Measurements from ENCODE around the gene ARHGAP1. TPM values are rescaled to one million over a fixed set of nuclear protein-coding genes. Genes with fewer than 3 reads are reported as not detected.

ARHGAP1 gene
- total RNA-seq, 1 experiment from 2014 or later: 43.5 TPM

DNA sequence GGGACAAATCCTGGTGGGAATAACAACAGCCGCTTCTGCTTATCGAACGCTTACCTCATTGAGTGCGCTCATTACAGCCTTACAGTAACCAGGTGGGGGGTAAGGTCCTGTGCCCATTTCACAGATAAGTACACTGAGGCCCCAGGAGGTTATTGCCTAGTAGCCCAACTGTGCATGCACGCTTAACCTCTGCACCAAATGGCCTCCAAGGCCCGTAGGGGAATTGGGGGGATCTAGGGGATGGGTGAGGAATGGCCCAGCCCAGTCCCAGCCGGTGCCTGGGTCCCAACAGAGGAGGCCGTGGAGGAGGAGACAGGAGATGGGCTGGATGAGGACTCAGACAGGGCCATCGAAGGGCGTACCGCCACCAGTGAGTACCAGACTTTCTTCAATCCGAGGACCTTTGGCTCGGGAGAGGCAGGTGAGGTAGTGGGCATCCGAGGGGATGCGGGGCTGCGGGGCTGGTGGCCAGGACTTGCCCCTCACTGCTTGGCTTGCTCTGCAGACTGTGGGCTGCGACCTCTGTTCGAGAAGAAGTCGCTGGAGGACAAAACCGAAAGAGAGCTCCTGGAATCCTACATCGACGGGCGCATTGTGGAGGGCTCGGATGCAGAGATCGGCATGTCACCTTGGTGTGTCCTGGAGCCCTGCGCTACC lies 25.9 kb upstream of the ARHGAP1 start:
- Histone ChIP-seq H3K4me1 (ENCODE audit: control insufficient read depth, insufficient read depth, low read length) (no peaks in the 10 kb centered on the region; the same call in 1 of the 2 replicates), H3K27ac (ENCODE audit: low read length) (no peak overlapping the region), H3K4me3 (ENCODE audit: low read depth in 2 of 2, low read length in 2 of 2) (no peak overlapping the region), H3K9me3 (ENCODE audit: control insufficient read depth, insufficient read depth, low read depth, low read length) (no peaks in the 10 kb centered on the region), H3K36me3 (ENCODE audit: control insufficient read depth, insufficient read depth, low read length) (no peaks in the 10 kb centered on the region), H3K27me3 (ENCODE audit: control insufficient read depth, insufficient read depth, low read length) (no peaks in the 10 kb centered on the region)
- CTCF ChIA-PET: no interaction called here
- DNase-seq (ENCODE audit: low read depth, low spot score) (no peak), ATAC-seq (no peak)
- intact Hi-C loops (cut with micrococcal nuclease; ENCODE audit: unreplicated experiment): no loop called here
- TF ChIP-seq, protein P1, sequence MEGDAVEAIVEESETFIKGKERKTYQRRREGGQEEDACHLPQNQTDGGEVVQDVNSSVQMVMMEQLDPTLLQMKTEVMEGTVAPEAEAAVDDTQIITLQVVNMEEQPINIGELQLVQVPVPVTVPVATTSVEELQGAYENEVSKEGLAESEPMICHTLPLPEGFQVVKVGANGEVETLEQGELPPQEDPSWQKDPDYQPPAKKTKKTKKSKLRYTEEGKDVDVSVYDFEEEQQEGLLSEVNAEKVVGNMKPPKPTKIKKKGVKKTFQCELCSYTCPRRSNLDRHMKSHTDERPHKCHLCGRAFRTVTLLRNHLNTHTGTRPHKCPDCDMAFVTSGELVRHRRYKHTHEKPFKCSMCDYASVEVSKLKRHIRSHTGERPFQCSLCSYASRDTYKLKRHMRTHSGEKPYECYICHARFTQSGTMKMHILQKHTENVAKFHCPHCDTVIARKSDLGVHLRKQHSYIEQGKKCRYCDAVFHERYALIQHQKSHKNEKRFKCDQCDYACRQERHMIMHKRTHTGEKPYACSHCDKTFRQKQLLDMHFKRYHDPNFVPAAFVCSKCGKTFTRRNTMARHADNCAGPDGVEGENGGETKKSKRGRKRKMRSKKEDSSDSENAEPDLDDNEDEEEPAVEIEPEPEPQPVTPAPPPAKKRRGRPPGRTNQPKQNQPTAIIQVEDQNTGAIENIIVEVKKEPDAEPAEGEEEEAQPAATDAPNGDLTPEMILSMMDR (IDR thresholded peaks at IDR 0.05): no peak
- TF ChIP-seq, protein P2, sequence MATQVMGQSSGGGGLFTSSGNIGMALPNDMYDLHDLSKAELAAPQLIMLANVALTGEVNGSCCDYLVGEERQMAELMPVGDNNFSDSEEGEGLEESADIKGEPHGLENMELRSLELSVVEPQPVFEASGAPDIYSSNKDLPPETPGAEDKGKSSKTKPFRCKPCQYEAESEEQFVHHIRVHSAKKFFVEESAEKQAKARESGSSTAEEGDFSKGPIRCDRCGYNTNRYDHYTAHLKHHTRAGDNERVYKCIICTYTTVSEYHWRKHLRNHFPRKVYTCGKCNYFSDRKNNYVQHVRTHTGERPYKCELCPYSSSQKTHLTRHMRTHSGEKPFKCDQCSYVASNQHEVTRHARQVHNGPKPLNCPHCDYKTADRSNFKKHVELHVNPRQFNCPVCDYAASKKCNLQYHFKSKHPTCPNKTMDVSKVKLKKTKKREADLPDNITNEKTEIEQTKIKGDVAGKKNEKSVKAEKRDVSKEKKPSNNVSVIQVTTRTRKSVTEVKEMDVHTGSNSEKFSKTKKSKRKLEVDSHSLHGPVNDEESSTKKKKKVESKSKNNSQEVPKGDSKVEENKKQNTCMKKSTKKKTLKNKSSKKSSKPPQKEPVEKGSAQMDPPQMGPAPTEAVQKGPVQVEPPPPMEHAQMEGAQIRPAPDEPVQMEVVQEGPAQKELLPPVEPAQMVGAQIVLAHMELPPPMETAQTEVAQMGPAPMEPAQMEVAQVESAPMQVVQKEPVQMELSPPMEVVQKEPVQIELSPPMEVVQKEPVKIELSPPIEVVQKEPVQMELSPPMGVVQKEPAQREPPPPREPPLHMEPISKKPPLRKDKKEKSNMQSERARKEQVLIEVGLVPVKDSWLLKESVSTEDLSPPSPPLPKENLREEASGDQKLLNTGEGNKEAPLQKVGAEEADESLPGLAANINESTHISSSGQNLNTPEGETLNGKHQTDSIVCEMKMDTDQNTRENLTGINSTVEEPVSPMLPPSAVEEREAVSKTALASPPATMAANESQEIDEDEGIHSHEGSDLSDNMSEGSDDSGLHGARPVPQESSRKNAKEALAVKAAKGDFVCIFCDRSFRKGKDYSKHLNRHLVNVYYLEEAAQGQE (IDR thresholded peaks at IDR 0.05; ENCODE audit: insufficient read depth in 1 of 2, low read depth in 2 of 2, low read length in 1 of 2): no peak
- TF ChIP-seq POLR2AphosphoS5 (IDR thresholded peaks at IDR 0.05; ENCODE audit: low read depth, low read length) (no peak), TCF7L2 (IDR thresholded peaks at IDR 0.05; ENCODE audit: low read depth, low read length) (no peak), SIN3A (IDR thresholded peaks at IDR 0.05; ENCODE audit: borderline replicate concordance, insufficient read depth, low read depth, low read length) (no peak)
- BruUV-seq (replicated peaks): no TSS peak
- POLR2A ChIA-PET: no interaction called here
- in situ Hi-C loops (cut with HindIII; ENCODE audit: low pct_unique_long_range_greater_than_20kb, low sequenced_read_pairs): no loop called here

DNA sequence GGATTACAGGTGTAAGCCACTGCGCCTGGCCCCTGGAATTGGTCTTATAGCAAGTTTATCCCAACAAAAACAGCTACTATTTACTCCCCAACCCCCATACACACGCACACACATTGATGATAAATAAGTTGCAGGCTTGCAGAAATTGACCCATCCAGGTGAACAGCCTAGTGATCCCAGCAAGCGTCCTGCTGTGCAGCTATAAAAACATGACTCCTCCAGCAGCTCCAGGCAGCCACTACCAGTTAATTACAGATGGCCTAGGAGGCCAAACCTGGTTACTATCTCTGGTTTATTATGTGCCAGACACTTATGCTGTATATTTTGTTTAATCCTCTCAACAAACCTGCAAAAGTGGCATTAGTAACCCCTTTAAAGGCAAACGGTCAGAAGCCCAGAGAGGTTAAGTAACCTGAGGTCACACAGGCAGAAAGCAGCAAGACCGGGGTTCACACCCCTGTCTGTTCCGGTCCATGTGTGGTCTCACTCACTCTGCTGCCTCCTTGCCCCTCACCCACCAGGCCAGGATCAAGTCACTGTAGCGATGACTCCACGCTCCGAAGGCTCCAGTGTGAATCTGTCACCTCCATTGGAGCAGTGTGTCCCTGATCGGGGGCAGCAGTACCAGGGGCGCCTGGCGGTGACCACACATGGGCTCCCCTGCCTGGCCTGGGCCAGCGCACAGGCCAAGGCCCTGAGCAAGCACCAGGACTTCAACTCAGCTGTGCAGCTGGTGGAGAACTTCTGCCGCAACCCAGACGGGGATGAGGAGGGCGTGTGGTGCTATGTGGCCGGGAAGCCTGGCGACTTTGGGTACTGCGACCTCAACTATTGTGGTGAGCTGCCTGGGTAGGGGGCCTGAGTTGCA lies 25.2 kb upstream of the ARHGAP1 start:
- H3K27ac ChIP-seq (ENCODE audit: low read length): no peak overlapping the region
- ATAC-seq: no peak
- no peak for TF ChIP-seq POLR2AphosphoS5 (IDR thresholded peaks at IDR 0.05; ENCODE audit: low read depth, low read length)
- TF ChIP-seq TCF7L2 (IDR thresholded peaks at IDR 0.05; ENCODE audit: low read depth, low read length): no peak
- TF ChIP-seq, protein P2 (IDR thresholded peaks at IDR 0.05; ENCODE audit: insufficient read depth in 1 of 2, low read depth in 2 of 2, low read length in 1 of 2): no peak
- no peak for TF ChIP-seq SIN3A (IDR thresholded peaks at IDR 0.05; ENCODE audit: borderline replicate concordance, insufficient read depth, low read depth, low read length)
- TF ChIP-seq, protein P1 (IDR thresholded peaks at IDR 0.05): no peak
- POLR2A ChIA-PET: no interaction called here
- CTCF ChIA-PET: no interaction called here
- no peaks in the 10 kb centered on the region for H3K9me3 ChIP-seq (ENCODE audit: control insufficient read depth, insufficient read depth, low read depth, low read length)
- H3K4me3 ChIP-seq (ENCODE audit: low read depth in 2 of 2, low read length in 2 of 2): no peak overlapping the region
- no peaks in the 10 kb centered on the region for H3K27me3 ChIP-seq (ENCODE audit: control insufficient read depth, insufficient read depth, low read length)
- no peak for DNase-seq (ENCODE audit: low read depth, low spot score)
- H3K4me1 ChIP-seq (ENCODE audit: control insufficient read depth, insufficient read depth, low read length): no peaks in the 10 kb centered on the region; the same call in 1 of the 2 replicates
- in situ Hi-C loops (cut with HindIII; ENCODE audit: low pct_unique_long_range_greater_than_20kb, low sequenced_read_pairs): no loop called here
- intact Hi-C loops (cut with micrococcal nuclease; ENCODE audit: unreplicated experiment): no loop called here
- BruUV-seq (replicated peaks): no TSS peak
- no peaks in the 10 kb centered on the region for H3K36me3 ChIP-seq (ENCODE audit: control insufficient read depth, insufficient read depth, low read length)

Data from Panc1 (cell line).